ENCODE measurements around the gene EFEMP1.

EFEMP1 gene

GRCh38 chr2:55880416-55881143 is 43.0 kb downstream of the EFEMP1 start:
- H2AFZ ChIP-seq = no peak overlapping the region
- H3K4me2 ChIP-seq (ENCODE audit: low read length) = no peak overlapping the region
- TF ChIP-seq CTCF (IDR thresholded peaks at IDR 0.05) = no peak
- H3K4me1 ChIP-seq = no peaks in the 10 kb centered on the region
- no peaks in the 10 kb centered on the region for H3K79me2 ChIP-seq
- no peaks in the 10 kb centered on the region for H3K9me3 ChIP-seq (ENCODE audit: control insufficient read depth, low read length)
- H3K27me3 ChIP-seq (ENCODE audit: control insufficient read depth, insufficient read depth, low read length) = no peaks in the 10 kb centered on the region
- H3K36me3 ChIP-seq (ENCODE audit: control insufficient read depth, insufficient read depth, low read length) = no peaks in the 10 kb centered on the region
- no peak overlapping the region for H3K9ac ChIP-seq
- H3K27ac ChIP-seq = no peak overlapping the region
- no peak overlapping the region for H3K4me3 ChIP-seq (ENCODE audit: low read depth, low read length)

GRCh38 chr2:55879976-55880375 is 43.6 kb downstream of the EFEMP1 start:
- H3K36me3 ChIP-seq (ENCODE audit: control insufficient read depth, insufficient read depth, low read length) = no peaks in the 10 kb centered on the region

GRCh38 chr2:55877087-55877436 is 46.5 kb downstream of the EFEMP1 start:
- Histone ChIP-seq H3K4me3 (ENCODE audit: low read depth, low read length) (no peak overlapping the region), H3K27ac (no peak overlapping the region), H3K9ac (no peak overlapping the region), H3K4me2 (ENCODE audit: low read length) (no peak overlapping the region), H2AFZ (no peak overlapping the region), H3K36me3 (ENCODE audit: control insufficient read depth, insufficient read depth, low read length) (no peaks in the 10 kb centered on the region), H3K79me2 (no peaks in the 10 kb centered on the region), H3K9me3 (ENCODE audit: control insufficient read depth, low read length) (no peaks in the 10 kb centered on the region), H3K4me1 (no peaks in the 10 kb centered on the region), H3K27me3 (ENCODE audit: control insufficient read depth, insufficient read depth, low read length) (no peaks in the 10 kb centered on the region)
- TF ChIP-seq CTCF (IDR thresholded peaks at IDR 0.05) = no peak

More at GRCh38 chr2:55879976-55880375, 43.6 kb downstream of the EFEMP1 start:
- Histone ChIP-seq H3K79me2 (no peaks in the 10 kb centered on the region), H3K9ac (no peak overlapping the region), H3K4me2 (ENCODE audit: low read length) (no peak overlapping the region), H2AFZ (no peak overlapping the region), H3K4me1 (no peaks in the 10 kb centered on the region), H3K4me3 (ENCODE audit: low read depth, low read length) (no peak overlapping the region), H3K9me3 (ENCODE audit: control insufficient read depth, low read length) (no peaks in the 10 kb centered on the region), H3K27ac (no peak overlapping the region), H3K27me3 (ENCODE audit: control insufficient read depth, insufficient read depth, low read length) (no peaks in the 10 kb centered on the region)
- TF ChIP-seq CTCF (IDR thresholded peaks at IDR 0.05) = no peak

GRCh38 chr2:55876429-55877086 is 47.0 kb downstream of the EFEMP1 start:
- H3K36me3 ChIP-seq (ENCODE audit: control insufficient read depth, insufficient read depth, low read length) = no peaks in the 10 kb centered on the region
- H3K27ac ChIP-seq = no peak overlapping the region
- no peaks in the 10 kb centered on the region for H3K4me1 ChIP-seq
- H3K4me3 ChIP-seq (ENCODE audit: low read depth, low read length) = no peak overlapping the region
- no peak overlapping the region for H2AFZ ChIP-seq
- H3K9me3 ChIP-seq (ENCODE audit: control insufficient read depth, low read length) = no peaks in the 10 kb centered on the region
- no peak overlapping the region for H3K9ac ChIP-seq
- no peaks in the 10 kb centered on the region for H3K27me3 ChIP-seq (ENCODE audit: control insufficient read depth, insufficient read depth, low read length)
- no peaks in the 10 kb centered on the region for H3K79me2 ChIP-seq
- TF ChIP-seq CTCF (IDR thresholded peaks at IDR 0.05) = no peak
- H3K4me2 ChIP-seq (ENCODE audit: low read length) = no peak overlapping the region

Measured in parathyroid adenoma (tissue), 2 donors.